Epithelial cell of esophagus (primary cell): Measurements from ENCODE around the gene KCNK13.
"Not testable (repeated sequence)": the region's sequence is repeated elsewhere in the genome, so short reads cannot be mapped to it uniquely, and the experiment has no call there.

Source experiments
- DNase-seq: peaks from one replicate; pipeline ENCODE4 v3.0.0; 2010; ENCODE audit warnings: low read depth
- H3K4me3 ChIP-seq: 2 replicates; pipeline ENCODE4 v1.5.1; 2011; ENCODE audit warnings: mild to moderate bottlenecking, low read length, control low read depth
- TF ChIP-seq, protein P1 (sequence below): IDR thresholded peaks from 2 replicates; pipeline ENCODE4 v1.5.1; 2011; ENCODE audit warnings: low read depth, mild to moderate bottlenecking, low read length, control low read depth, inconsistent platforms; ENCODE audit not compliant: insufficient read depth; ENCODE audit errors: missing control alignments

The KCNK13 gene

DNA sequence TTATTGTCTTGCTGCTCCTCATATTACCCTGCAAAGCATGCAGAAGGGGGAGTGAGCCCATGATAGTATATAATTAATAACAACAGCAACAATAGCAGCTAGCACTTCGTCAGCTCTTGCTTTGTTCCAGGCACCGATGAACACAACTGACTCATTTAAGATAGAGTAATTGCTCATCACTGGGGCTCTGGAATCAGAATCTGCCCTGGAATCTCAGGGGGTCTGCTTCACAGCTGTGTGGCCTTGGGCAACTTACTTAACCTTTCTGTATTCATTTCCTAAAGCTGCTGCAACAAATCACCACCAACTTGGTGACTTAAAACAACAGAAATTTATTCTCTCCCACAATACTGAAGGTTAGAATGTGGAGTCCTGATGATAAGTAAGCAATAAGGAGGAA lies 139.6 kb downstream of the KCNK13 start:
- TF ChIP-seq, protein P1, sequence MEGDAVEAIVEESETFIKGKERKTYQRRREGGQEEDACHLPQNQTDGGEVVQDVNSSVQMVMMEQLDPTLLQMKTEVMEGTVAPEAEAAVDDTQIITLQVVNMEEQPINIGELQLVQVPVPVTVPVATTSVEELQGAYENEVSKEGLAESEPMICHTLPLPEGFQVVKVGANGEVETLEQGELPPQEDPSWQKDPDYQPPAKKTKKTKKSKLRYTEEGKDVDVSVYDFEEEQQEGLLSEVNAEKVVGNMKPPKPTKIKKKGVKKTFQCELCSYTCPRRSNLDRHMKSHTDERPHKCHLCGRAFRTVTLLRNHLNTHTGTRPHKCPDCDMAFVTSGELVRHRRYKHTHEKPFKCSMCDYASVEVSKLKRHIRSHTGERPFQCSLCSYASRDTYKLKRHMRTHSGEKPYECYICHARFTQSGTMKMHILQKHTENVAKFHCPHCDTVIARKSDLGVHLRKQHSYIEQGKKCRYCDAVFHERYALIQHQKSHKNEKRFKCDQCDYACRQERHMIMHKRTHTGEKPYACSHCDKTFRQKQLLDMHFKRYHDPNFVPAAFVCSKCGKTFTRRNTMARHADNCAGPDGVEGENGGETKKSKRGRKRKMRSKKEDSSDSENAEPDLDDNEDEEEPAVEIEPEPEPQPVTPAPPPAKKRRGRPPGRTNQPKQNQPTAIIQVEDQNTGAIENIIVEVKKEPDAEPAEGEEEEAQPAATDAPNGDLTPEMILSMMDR: no peak
- no peak for DNase-seq

DNA sequence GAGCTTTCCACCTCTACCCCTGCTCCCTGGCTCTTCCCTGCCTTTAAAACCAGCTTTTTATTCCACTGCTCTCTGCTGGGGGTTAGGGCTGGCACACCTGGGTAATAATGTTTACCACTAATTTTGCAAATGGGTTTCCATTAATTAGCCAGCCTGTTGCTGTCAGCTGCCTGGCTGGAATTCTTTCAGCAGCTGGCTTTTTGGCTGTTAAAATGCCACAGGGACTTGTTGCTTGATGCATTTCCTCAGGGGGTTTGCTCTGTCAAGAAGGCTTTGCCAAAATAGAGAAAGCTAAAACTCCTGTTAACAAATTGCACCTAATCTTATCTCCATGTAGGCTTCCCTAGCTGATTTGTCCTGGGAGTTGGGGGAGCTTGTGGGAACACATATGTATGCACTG lies 142.7 kb downstream of the KCNK13 start:
- no peak overlapping the region for H3K4me3 ChIP-seq
- TF ChIP-seq, protein P1: no peak
- DNase-seq: no peak

More for the DNA sequence above, 139.6 kb downstream of the KCNK13 start:
- no peak overlapping the region for H3K4me3 ChIP-seq

DNA sequence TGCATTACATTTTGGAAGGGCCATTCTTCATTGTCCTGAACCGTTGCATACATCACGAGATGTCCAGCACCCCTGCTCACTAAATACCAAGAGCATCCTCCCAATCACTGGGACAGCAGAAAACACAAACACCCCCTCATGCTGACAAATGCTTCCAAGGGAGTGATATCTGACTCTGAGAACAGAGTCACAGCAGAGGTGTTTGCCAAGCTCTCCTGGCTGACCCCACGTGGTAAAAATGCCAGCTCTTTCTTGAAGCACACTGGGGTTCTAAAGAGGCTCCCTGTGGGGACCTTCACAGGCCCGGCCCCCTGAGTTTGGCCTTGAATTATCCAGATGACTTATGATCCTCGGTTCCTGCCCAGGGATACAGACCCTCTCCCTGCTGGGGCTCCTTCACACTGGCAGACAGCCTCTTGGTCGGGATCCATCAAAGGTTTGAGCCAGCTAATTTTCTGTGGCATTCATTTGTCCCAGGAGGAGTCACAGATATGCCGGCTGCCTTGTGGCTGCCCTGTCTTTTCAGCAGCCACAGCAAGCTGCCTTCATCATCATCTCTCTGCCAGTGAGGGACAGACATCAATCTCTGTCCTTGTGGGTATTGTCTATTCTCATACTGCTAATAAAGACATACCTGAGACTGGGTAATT lies 151.4 kb downstream of the KCNK13 start:
- no peak for DNase-seq
- TF ChIP-seq, protein P1: no peak
- no peak overlapping the region for H3K4me3 ChIP-seq

DNA sequence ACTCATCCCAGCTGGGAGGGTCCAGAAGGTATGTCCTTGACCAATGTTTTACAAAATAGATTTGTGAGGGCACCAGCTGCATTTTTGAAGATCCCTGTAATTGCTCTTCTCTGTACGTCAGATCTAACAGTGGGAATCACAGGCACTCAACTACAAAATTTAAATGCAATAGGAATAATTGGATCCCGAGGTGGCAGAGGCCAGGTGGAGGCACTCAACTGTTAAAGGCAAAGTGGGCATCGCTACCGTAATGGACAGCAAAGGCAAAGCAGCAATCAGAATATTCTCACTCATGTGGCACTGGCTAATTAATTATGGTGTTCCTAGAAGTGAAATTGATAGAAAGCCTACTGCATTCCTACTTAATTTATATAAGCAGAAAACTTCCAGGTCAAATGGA lies 166.7 kb downstream of the KCNK13 start:
- no peak overlapping the region for H3K4me3 ChIP-seq
- TF ChIP-seq, protein P1: no peak
- no peak for DNase-seq

DNA sequence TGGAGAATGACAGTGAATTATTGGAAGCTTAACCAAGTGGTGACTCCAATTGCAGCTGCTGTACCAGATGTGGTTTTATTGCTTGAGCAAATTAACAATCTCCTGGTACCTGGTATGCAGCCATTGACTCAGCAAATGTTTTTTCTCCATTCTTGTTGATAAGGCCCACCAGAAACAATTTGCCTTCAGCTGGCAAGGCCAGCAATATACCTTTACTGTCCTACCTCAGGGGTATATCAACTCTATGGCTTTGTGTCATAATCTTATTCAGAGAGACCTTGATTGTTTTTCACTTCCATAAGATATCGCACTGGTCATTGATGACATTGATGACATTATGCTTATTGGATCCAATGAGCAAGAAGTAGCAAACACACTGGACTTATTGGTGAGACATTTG lies 168.1 kb downstream of the KCNK13 start:
- H3K4me3 ChIP-seq, DNase-seq: not testable (repeated sequence)
